H9 (cell line): ENCODE data around the gene YPEL5. TPM values are rescaled to one million over a fixed set of nuclear protein-coding genes. Genes with fewer than 3 reads are reported as not detected.
A peak's percentile ranks its signal among the peaks of the same experiment; 100 is the strongest.

Experiments used
- DNase-seq: peaks from one replicate; pipeline ENCODE4 v3.0.0-alpha.2; 2017
- H2AFZ ChIP-seq: one replicate; pipeline ENCODE4 v1.6.1; 2013; ENCODE audit warnings: mild to moderate bottlenecking, low read length, control low read depth, moderate library complexity
- H2AK5ac ChIP-seq: 2 replicates; pipeline ENCODE4 v1.6.1; 2013; ENCODE audit warnings: low read length, control low read depth, mixed read lengths; ENCODE audit not compliant: insufficient read length
- H2BK120ac ChIP-seq: one replicate; pipeline ENCODE4 v1.6.1; 2013; ENCODE audit warnings: low read depth, mild to moderate bottlenecking, low read length, control low read depth, inconsistent platforms; ENCODE audit not compliant: poor library complexity, severe bottlenecking
- H2BK12ac ChIP-seq: 2 replicates; pipeline ENCODE4 v1.6.1; 2013; ENCODE audit warnings: low read length, control low read depth, mixed read lengths, low read depth; ENCODE audit not compliant: insufficient read length
- H2BK15ac ChIP-seq: 2 replicates; pipeline ENCODE4 v1.6.1; 2013; ENCODE audit warnings: low read depth, low read length, control low read depth
- H2BK20ac ChIP-seq: one replicate; pipeline ENCODE4 v1.6.1; 2013; ENCODE audit warnings: low read depth, mild to moderate bottlenecking, low read length, control low read depth, inconsistent platforms; ENCODE audit not compliant: poor library complexity, severe bottlenecking
- H2BK5ac ChIP-seq: 2 replicates; pipeline ENCODE4 v1.6.1; 2013; ENCODE audit warnings: low read length, control low read depth, mixed read lengths; ENCODE audit not compliant: insufficient read length
- H3K14ac ChIP-seq: 2 replicates; pipeline ENCODE4 v1.6.1; 2013; ENCODE audit warnings: low read length, control low read depth; ENCODE audit not compliant: insufficient read depth
- H3K18ac ChIP-seq: 2 replicates; pipeline ENCODE4 v1.6.1; 2013; ENCODE audit warnings: low read depth, mild to moderate bottlenecking, mixed read lengths, low read length, control low read depth; ENCODE audit not compliant: insufficient read length
- H3K23ac ChIP-seq: 2 replicates; pipeline ENCODE4 v1.6.1; 2013; ENCODE audit warnings: low read length, control low read depth, mixed read lengths, low read depth; ENCODE audit not compliant: insufficient read length
- H3K23me2 ChIP-seq: 2 replicates; pipeline ENCODE4 v1.6.1; 2013; ENCODE audit warnings: low read depth, mild to moderate bottlenecking, mixed read lengths, low read length, control low read depth; ENCODE audit not compliant: insufficient read length, poor library complexity, severe bottlenecking
- H3K27ac ChIP-seq: 2 replicates; pipeline ENCODE4 v1.5.1; 2013; ENCODE audit warnings: low read length, control low read depth, mixed read lengths, low read depth; ENCODE audit not compliant: insufficient read length
- H3K27me3 ChIP-seq: 2 replicates; pipeline ENCODE4 v1.6.1; 2013; ENCODE audit warnings: low read length, control low read depth, inconsistent platforms; ENCODE audit not compliant: insufficient read depth
- H3K4ac ChIP-seq: 2 replicates; pipeline ENCODE4 v1.6.1; 2013; ENCODE audit warnings: low read depth, mild to moderate bottlenecking, control low read depth, inconsistent platforms, low read length, moderate library complexity
- H3K4me1 ChIP-seq: 2 replicates; pipeline ENCODE4 v1.6.1; 2013; ENCODE audit warnings: low read length, control low read depth, inconsistent platforms; ENCODE audit not compliant: insufficient read depth
- H3K4me2 ChIP-seq: 2 replicates; pipeline ENCODE4 v1.6.1; 2013; ENCODE audit warnings: low read length, control low read depth, mixed read lengths; ENCODE audit not compliant: insufficient read length, insufficient read depth
- H3K56ac ChIP-seq: 2 replicates; pipeline ENCODE4 v1.6.1; 2013; ENCODE audit warnings: low read depth, mild to moderate bottlenecking, mixed read lengths, low read length, control low read depth; ENCODE audit not compliant: insufficient read length
- H3K79me1 ChIP-seq: 2 replicates; pipeline ENCODE4 v1.6.1; 2013; ENCODE audit warnings: low read depth, mild to moderate bottlenecking, moderate library complexity, low read length, control low read depth, inconsistent platforms; ENCODE audit not compliant: insufficient read depth, poor library complexity, severe bottlenecking
- H3K79me2 ChIP-seq: 2 replicates; pipeline ENCODE4 v1.6.1; 2013; ENCODE audit warnings: low read length, control low read depth, inconsistent platforms; ENCODE audit not compliant: insufficient read depth
- H3K9ac ChIP-seq: 2 replicates; pipeline ENCODE4 v1.6.1; 2013; ENCODE audit warnings: low read length, control low read depth, mixed read lengths; ENCODE audit not compliant: insufficient read length; ENCODE audit errors: extremely low read depth
- H3K9me3 ChIP-seq: one replicate; pipeline ENCODE4 v1.6.1; 2013; ENCODE audit warnings: low read depth, low read length, inconsistent platforms; ENCODE audit not compliant: control insufficient read depth
- H3T11ph ChIP-seq: one replicate; pipeline ENCODE4 v1.6.1; 2013; ENCODE audit warnings: mild to moderate bottlenecking, low read length, control low read depth, inconsistent platforms
- H4K20me1 ChIP-seq: one replicate; pipeline ENCODE4 v1.6.1; 2013; ENCODE audit not compliant: control insufficient read depth, insufficient read length, insufficient read depth
- H4K5ac ChIP-seq: 2 replicates; pipeline ENCODE4 v1.6.1; 2013; ENCODE audit warnings: low read depth, mild to moderate bottlenecking, mixed read lengths, low read length, control low read depth; ENCODE audit not compliant: insufficient read length
- H4K8ac ChIP-seq: replicated peaks from 2 replicates; pipeline ENCODE4 v1.6.1; 2013; ENCODE audit warnings: low read length, control low read depth, mixed read lengths, low read depth; ENCODE audit not compliant: insufficient read length
- H4K91ac ChIP-seq: 2 replicates; pipeline ENCODE4 v1.6.1; 2013; ENCODE audit warnings: low read depth, mild to moderate bottlenecking, moderate library complexity, mixed read lengths, low read length, control low read depth; ENCODE audit not compliant: insufficient read length
- H3K27ac Mint-ChIP-seq, 3 experiments: 2 replicates in 2 of 3; 3 replicates in 1 of 3; pipeline ENCODE4 v1.8.0; 2020 to 2021; ENCODE audit warnings: mixed read lengths in 3 of 3, mild to moderate bottlenecking in 1 of 3, moderate library complexity in 1 of 3
- H3K27me3 Mint-ChIP-seq: 2 replicates; pipeline ENCODE4 v1.8.0; 2021; ENCODE audit warnings: low read depth, mild to moderate bottlenecking, moderate library complexity, mixed read lengths
- H3K36me3 Mint-ChIP-seq, 3 experiments: 2 replicates in 2 of 3; 3 replicates in 1 of 3; pipeline ENCODE4 v1.8.0; 2020 to 2021; ENCODE audit warnings: low read depth in 3 of 3, mixed read lengths in 3 of 3; ENCODE audit not compliant: insufficient read depth in 1 of 3
- H3K4me1 Mint-ChIP-seq, 2 experiments: 2 replicates each; pipeline ENCODE4 v1.8.0; 2020; ENCODE audit warnings: mixed read lengths in 2 of 2
- H3K4me3 Mint-ChIP-seq, 2 experiments: 2 replicates in 1 of 2; 3 replicates in 1 of 2; pipeline ENCODE4 v1.8.0; 2020 to 2021; ENCODE audit warnings: mild to moderate bottlenecking in 2 of 2, mixed read lengths in 2 of 2, moderate library complexity in 1 of 2
- H3K9me3 Mint-ChIP-seq, 2 experiments: 2 replicates in 1 of 2; 3 replicates in 1 of 2; pipeline ENCODE4 v1.8.0; 2020; ENCODE audit warnings: mild to moderate bottlenecking in 2 of 2, mixed read lengths in 2 of 2, moderate library complexity in 1 of 2
- WGBS: extraction: QIAGEN DNeasy Blood & Tissue Kit; methylation state at CpG from one replicate; pipeline ENCODE4 v1.1.7; 2013; ENCODE audit warnings: missing lambda C conversion rate, low lambda C conversion rate, mixed read lengths; ENCODE audit not compliant: insufficient read length; ENCODE audit errors: extremely low coverage; 5-methylcytosine and 5-hydroxymethylcytosine counted together
- total RNA-seq: library from RNA; stranded (reverse); gene quantifications from 2 replicates; pipeline ENCODE4 v1.2.1, GENCODE V29; 2021
- TF ChIP-seq, protein P1 (sequence below): fragments of 200-600 bp; sonication (generic); conservative IDR thresholded peaks from 3 replicates; pipeline ENCODE4 v1.8.0; 2021; ENCODE audit warnings: antibody characterized with exemption, mild to moderate bottlenecking

Gene YPEL5
- total RNA-seq, 1 experiment from 2014 or later: 28.5 TPM

DNA sequence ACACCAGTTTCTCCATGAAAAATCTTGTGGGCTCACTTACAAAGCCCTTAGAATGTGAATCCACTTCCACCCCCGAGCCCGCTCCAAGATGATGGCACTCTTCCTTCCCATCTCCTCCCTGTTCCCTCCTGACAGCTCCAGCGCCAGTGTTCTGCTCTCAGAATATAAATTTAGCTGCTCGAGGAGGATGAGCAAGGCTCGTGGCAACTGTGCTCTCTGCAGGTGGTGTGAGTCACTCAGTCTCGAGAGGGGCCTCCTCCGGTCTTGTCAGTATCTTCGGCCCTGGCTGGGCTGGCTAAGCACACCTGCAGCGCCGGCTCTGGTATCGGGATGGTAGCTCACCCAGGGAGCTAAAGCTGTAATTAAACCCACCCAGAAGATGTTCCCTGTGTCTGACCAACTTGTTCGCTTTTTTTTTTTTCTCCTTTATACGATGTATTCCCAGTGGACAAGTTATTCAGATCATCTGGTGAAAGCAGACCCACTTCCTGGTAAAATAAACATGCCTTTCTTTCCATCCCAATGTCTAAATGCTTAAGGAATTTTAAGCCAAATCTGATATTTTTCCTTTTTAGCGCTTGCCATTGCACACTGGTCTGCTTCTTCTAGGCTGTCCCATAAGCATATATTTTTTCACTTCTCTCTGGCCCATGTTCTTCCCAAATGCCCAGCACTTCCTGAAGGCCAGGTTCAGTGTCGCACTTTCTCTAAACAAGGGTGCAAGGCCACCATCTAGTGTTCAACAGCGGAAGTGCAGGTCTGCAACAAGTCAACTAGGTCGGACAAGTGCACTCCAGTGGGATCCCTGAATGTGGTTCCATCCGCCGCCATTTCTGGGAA lies 31.4 kb upstream of the YPEL5 start:
- Mint-ChIP-seq H3K4me1 (peaks cover 12 to 19% of the 10 kb centered on the region in 2 experiments), H3K36me3 (no peaks in the 10 kb centered on the region), H3K27me3 (peaks cover 2% of the 10 kb centered on the region; the same call in 1 of the 2 replicates), H3K9me3 (no peaks in the 10 kb centered on the region), H3K27ac (peak overlapping the region in 1 of 3 experiments; percentile 24; a peak in 1 of 7 replicates), H3K4me3 (no peak overlapping the region)
- Histone ChIP-seq H3K79me1 (no peaks in the 10 kb centered on the region), H3K9ac (no peak overlapping the region), H3K18ac (no peak overlapping the region), H2BK5ac (no peak overlapping the region), H3K79me2 (no peaks in the 10 kb centered on the region), H3K56ac (no peak overlapping the region), H2AFZ (no peak overlapping the region), H3K9me3 (no peaks in the 10 kb centered on the region), H2BK12ac (no peak overlapping the region), H3K27ac (no peak overlapping the region), H2BK120ac (no peak overlapping the region), H3K23me2 (no peaks in the 10 kb centered on the region), H2AK5ac (no peak overlapping the region), H2BK20ac (no peak overlapping the region), H4K91ac (no peak overlapping the region), H4K8ac (no peak overlapping the region), H3K4ac (no peak overlapping the region), H3K27me3 (no peaks in the 10 kb centered on the region), H4K20me1 (no peaks in the 10 kb centered on the region), H3K4me1 (no peaks in the 10 kb centered on the region), H2BK15ac (no peak overlapping the region), H3K4me2 (no peak overlapping the region), H3T11ph (no peak overlapping the region), H3K14ac (no peak overlapping the region), H4K5ac (no peak overlapping the region), H3K23ac (no peak overlapping the region)
- TF ChIP-seq, protein P1, sequence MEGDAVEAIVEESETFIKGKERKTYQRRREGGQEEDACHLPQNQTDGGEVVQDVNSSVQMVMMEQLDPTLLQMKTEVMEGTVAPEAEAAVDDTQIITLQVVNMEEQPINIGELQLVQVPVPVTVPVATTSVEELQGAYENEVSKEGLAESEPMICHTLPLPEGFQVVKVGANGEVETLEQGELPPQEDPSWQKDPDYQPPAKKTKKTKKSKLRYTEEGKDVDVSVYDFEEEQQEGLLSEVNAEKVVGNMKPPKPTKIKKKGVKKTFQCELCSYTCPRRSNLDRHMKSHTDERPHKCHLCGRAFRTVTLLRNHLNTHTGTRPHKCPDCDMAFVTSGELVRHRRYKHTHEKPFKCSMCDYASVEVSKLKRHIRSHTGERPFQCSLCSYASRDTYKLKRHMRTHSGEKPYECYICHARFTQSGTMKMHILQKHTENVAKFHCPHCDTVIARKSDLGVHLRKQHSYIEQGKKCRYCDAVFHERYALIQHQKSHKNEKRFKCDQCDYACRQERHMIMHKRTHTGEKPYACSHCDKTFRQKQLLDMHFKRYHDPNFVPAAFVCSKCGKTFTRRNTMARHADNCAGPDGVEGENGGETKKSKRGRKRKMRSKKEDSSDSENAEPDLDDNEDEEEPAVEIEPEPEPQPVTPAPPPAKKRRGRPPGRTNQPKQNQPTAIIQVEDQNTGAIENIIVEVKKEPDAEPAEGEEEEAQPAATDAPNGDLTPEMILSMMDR: peak; percentile 94
- WGBS: no CpG with 5 or more reads among the region's 19 CpGs
- peak; percentile 86 for DNase-seq
